Lower leg skin (tissue), 3 donors: ENCODE results near the gene KLF1.
"Not testable (repeated sequence)": the region's sequence is repeated elsewhere in the genome, so short reads cannot be mapped to it uniquely, and the experiment has no call there.

Source experiments
- POLR2A ChIP-seq, 2 donors: fragments of 450-650 bp; IDR thresholded peaks; one replicate each; pipeline ENCODE4 v1.6.1; 2016 to 2017; ENCODE audit warnings: antibody characterized with exemption in 2 of 2, mild to moderate bottlenecking in 1 of 2, moderate library complexity in 1 of 2
- TF ChIP-seq, protein P1 (sequence below), 3 donors: fragments of 450-650 bp; IDR thresholded peaks; one replicate each; pipeline ENCODE4 v1.5.1; 2016; ENCODE audit warnings: antibody characterized with exemption in 3 of 3, mild to moderate bottlenecking in 3 of 3, moderate library complexity in 2 of 3

DNA sequence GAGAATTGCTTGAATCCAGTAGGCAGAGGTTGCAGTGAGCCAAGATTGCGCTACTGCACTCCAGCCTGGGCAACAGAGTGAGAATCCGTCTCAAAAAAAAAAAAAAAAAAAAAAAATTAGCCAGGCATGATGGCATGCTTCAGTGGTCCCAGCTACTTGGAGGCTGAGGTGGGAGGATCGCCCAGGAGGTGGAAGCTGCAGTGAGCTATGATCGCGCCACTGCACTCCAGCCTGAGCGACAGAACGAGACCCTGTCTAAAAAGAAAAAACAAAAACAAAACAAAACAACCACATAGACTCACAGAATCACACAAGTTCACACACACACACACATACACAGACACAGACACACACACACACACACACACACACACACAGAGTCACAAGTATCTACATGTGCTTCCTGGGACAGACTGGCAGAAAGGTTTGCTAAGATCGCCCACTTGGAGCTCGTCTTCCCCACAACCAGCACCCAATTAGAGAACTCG, 3.3 kb upstream of the KLF1 start:
- TF ChIP-seq, protein P1, sequence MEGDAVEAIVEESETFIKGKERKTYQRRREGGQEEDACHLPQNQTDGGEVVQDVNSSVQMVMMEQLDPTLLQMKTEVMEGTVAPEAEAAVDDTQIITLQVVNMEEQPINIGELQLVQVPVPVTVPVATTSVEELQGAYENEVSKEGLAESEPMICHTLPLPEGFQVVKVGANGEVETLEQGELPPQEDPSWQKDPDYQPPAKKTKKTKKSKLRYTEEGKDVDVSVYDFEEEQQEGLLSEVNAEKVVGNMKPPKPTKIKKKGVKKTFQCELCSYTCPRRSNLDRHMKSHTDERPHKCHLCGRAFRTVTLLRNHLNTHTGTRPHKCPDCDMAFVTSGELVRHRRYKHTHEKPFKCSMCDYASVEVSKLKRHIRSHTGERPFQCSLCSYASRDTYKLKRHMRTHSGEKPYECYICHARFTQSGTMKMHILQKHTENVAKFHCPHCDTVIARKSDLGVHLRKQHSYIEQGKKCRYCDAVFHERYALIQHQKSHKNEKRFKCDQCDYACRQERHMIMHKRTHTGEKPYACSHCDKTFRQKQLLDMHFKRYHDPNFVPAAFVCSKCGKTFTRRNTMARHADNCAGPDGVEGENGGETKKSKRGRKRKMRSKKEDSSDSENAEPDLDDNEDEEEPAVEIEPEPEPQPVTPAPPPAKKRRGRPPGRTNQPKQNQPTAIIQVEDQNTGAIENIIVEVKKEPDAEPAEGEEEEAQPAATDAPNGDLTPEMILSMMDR (IDR thresholded peaks at IDR 0.05): not testable (repeated sequence)
- not testable (repeated sequence) for TF ChIP-seq POLR2A (IDR thresholded peaks at IDR 0.05)
